WTC11 (cell line): Measurements from ENCODE around the gene MAP4K3.

Experiments
- CTCF ChIP-seq: fragments of 200-600 bp; IDR thresholded peaks from 2 replicates; pipeline ENCODE4 v1.8.0; 2022; ENCODE audit warnings: antibody characterized with exemption
- MAX ChIP-seq: sonication (generic); formaldehyde crosslinking; IDR thresholded peaks from 2 replicates; pipeline ENCODE4 v1.8.0; 2022; ENCODE audit warnings: mild to moderate bottlenecking, missing genetic modification reagents
- NR3C1 ChIP-seq: sonication (generic); formaldehyde crosslinking; conservative IDR thresholded peaks from 2 replicates; pipeline ENCODE4 v1.8.1; 2023; ENCODE audit warnings: low read depth, mild to moderate bottlenecking, missing genetic modification reagents
- ZNF512 ChIP-seq: sonication (generic); formaldehyde crosslinking; IDR thresholded peaks from 2 replicates; pipeline ENCODE4 v1.8.1; 2022; ENCODE audit warnings: missing genetic modification reagents, borderline replicate concordance

GRCh38 chr2:39378968-39379367 lies 58.1 kb downstream of the MAP4K3 start:
- TF ChIP-seq CTCF (no peak), ZNF512 (CRISPR knock-in tag) (no peak), NR3C1 (CRISPR knock-in tag) (no peak), MAX (CRISPR knock-in tag) (no peak)
